Stimulated activated effector memory CD8-positive, alpha-beta T cell treated with anti-CD3 and anti-CD28 coated beads, Interleukin-12 subunit alpha, Interleukin-12 subunit beta, amount 100 ng/mL, for 72 hours (primary cell): ENCODE measurements around the gene CRX.
"Not testable (repeated sequence)": the region's sequence is repeated elsewhere in the genome, so short reads cannot be mapped to it uniquely, and the experiment has no call there.

ENCODE experiments used
- ATAC-seq: fragments of 150-1000 bp; cut with Tn5 transposase; 2 replicates; pipeline ENCODE4 v1.10.0; 2021
- DNase-seq, 2 donors: peaks; one replicate each; pipeline ENCODE4 v3.0.0; 2021 to 2022; ENCODE audit warnings: low spot score in 2 of 2
- H3K27ac Mint-ChIP-seq: one replicate; pipeline ENCODE4 v1.8.0; 2022; ENCODE audit warnings: mild to moderate bottlenecking, mixed read lengths
- H3K36me3 Mint-ChIP-seq: one replicate; pipeline ENCODE4 v1.8.0; 2022; ENCODE audit warnings: mild to moderate bottlenecking, mixed read lengths
- H3K4me1 Mint-ChIP-seq: one replicate; pipeline ENCODE4 v1.8.0; 2022; ENCODE audit warnings: mixed read lengths
- H3K4me3 Mint-ChIP-seq: one replicate; pipeline ENCODE4 v1.8.0; 2022; ENCODE audit warnings: mild to moderate bottlenecking, mixed read lengths
- H3K9me3 Mint-ChIP-seq: one replicate; pipeline ENCODE4 v1.8.0; 2022; ENCODE audit warnings: mixed read lengths

The CRX gene

DNA sequence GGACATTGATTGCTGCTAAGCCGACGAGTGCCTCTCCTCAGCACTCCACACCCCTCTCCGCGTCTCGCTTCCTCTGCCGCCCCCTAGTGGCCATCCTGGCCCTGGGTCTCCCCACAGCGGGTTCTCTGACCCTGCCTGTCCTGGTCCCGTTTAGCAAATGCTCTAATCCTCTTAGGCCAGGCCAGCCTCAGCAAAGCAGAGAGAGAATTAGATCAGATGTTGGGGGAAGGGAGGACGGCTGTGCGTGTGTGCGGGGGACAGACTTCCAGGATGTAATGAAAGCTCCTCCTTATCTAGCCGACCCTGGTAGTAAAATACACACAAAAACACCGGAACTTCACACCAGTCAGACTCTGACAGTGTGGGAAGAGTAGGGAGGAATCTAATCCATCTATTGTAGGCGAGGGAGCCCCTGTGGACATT is 41.8 kb downstream of the CRX start:
- Mint-ChIP-seq H3K36me3 (no peaks in the 10 kb centered on the region), H3K4me3 (no peak overlapping the region), H3K9me3 (no peaks in the 10 kb centered on the region), H3K4me1 (no peaks in the 10 kb centered on the region), H3K27ac (no peak overlapping the region)
- ATAC-seq (peak; percentile 92), DNase-seq (peak; percentile 88 to 93)

DNA sequence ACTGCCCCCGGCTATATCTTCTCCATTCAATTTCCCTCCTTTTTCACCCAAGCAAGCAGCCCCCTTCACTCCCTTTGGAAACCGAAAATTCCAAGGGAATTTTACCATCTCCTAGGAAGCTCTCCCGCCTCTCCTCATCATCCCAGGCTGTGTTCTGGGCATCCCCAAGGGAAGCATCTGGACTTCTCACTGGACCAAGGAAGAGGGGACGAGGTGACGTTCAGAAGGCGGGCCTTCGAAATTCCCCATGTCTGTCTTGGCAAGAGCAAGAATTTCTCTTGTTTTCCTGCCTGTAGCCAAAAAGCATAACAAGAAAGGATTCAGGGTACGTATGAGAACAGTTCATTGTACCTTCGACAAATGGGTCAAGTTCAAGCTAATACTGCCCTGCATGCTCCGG is 43.4 kb downstream of the CRX start:
- DNase-seq, result no peak
- Mint-ChIP-seq H3K4me1 (peaks cover 5% of the 10 kb centered on the region), H3K4me3 (no peak overlapping the region), H3K36me3 (no peaks in the 10 kb centered on the region), H3K27ac (no peak overlapping the region), H3K9me3 (no peaks in the 10 kb centered on the region)
- no peak for ATAC-seq

DNA sequence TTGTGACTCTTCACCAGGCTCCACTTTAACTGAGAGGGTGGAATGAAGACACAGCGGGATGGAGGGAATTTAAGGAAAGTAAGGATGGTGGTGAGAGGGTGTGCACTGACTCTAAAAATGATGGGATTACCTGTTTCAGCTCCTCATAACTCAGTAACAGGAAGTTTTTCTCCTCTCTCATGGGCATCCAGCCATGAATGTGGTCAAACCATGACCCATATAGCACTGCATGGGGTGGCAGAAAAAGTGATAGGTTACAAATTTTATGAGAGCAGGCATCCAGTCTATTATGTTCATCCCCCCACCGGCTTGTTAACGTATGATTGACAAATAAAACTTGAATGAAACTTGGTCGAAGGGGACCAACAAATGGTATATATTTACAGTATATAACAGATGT is 57.2 kb downstream of the CRX start:
- no peak overlapping the region for H3K27ac Mint-ChIP-seq
- no peaks in the 10 kb centered on the region for H3K4me1 Mint-ChIP-seq

DNA sequence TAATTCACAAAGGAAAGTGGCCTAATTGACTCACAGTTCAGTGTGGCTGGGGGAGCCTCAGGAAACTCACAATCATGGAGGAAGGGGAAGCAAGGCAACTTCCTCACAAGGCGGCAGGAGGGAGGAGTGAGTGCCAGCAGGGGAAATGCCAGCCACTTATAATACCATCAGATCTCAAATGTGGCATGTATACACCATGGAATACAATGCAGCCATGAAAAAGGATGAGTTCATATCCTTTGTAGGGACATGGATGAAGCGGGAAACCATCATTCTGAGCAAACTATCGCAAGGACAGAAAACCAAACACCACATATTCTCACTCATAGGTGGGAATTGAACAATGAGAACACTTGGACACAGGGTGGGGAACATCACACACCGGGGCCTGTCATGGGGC is 57.6 kb downstream of the CRX start:
- DNase-seq, H3K27ac Mint-ChIP-seq, ATAC-seq, H3K36me3 Mint-ChIP-seq, H3K9me3 Mint-ChIP-seq, H3K4me1 Mint-ChIP-seq, H3K4me3 Mint-ChIP-seq: not testable (repeated sequence)

More for the DNA sequence above, 57.2 kb downstream of the CRX start:
- no peaks in the 10 kb centered on the region for H3K36me3 Mint-ChIP-seq
- ATAC-seq (no peak), DNase-seq (no peak)
- peaks cover 2% of the 10 kb centered on the region for H3K9me3 Mint-ChIP-seq
- H3K4me3 Mint-ChIP-seq, result no peak overlapping the region

DNA sequence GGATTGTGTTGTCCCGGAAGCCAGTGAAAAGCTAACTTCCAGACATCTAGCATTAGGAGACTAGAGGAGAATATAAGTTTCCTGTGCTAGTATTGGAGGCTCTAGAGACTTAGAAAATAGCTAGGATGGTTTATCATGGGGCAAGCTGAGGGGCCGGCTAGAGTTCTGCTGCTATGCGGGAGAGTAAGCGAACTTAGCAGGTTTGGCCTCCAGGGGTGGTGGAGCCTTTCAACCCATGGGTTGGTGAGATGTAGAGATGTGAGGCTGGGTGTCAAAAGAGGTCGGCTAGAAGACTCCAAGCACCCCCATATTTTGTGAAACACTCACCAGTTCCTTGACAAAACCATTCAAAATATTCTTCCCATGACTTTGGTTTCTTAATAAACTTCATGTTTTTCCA is 60.0 kb downstream of the CRX start:
- no peak overlapping the region for H3K4me3 Mint-ChIP-seq
- peaks cover 6% of the 10 kb centered on the region for H3K4me1 Mint-ChIP-seq
- DNase-seq, result no peak

DNA sequence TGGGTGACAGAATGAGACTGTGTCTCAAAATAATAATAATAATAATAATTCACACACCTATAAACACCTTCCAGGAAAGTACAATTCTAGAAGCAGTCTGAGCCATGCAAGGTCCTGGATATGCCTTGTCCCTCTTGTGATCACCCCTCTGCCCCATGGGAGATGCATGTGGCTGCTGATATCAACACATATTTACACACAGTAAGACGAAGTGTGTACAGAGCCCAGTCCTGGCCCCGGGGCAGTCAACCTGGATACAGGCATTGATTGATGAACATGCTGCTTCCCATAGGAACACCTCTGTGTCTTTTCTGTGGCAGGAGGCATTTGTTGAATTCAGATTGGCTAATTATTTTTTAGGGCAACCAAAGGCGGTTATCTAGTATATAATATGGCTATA is 61.2 kb downstream of the CRX start:
- H3K4me3 Mint-ChIP-seq, result no peak overlapping the region
- no peak for ATAC-seq
- no peaks in the 10 kb centered on the region for H3K36me3 Mint-ChIP-seq
- no peak overlapping the region for H3K27ac Mint-ChIP-seq
- peaks cover 6% of the 10 kb centered on the region for H3K4me1 Mint-ChIP-seq
- DNase-seq, result no peak
- H3K9me3 Mint-ChIP-seq, result peaks cover 2% of the 10 kb centered on the region

More for the DNA sequence above, 60.0 kb downstream of the CRX start:
- Mint-ChIP-seq H3K9me3 (peaks cover 2% of the 10 kb centered on the region), H3K27ac (no peak overlapping the region), H3K36me3 (no peaks in the 10 kb centered on the region)
- no peak for ATAC-seq

DNA sequence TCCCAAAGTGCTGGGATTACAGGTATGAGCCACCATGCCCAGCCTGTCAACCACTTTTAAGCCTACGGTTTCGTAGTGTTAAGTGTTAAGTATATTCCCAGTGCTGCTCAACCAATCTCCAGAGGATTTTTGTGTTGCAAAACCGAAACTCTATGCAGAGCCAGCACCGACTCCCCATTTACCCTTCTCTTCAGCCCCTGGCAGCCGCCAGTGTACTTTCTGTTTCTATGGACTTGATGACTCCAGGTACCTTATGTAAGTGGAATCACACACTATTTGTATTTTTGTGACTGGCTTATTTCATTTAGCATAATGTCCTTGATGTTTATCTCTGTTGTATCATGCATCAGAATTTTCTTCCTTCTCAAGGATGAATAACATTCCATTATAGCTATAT is 63.3 kb downstream of the CRX start:
- Mint-ChIP-seq H3K9me3 (no peaks in the 10 kb centered on the region), H3K4me3 (no peak overlapping the region)
- no peak for ATAC-seq

DNA sequence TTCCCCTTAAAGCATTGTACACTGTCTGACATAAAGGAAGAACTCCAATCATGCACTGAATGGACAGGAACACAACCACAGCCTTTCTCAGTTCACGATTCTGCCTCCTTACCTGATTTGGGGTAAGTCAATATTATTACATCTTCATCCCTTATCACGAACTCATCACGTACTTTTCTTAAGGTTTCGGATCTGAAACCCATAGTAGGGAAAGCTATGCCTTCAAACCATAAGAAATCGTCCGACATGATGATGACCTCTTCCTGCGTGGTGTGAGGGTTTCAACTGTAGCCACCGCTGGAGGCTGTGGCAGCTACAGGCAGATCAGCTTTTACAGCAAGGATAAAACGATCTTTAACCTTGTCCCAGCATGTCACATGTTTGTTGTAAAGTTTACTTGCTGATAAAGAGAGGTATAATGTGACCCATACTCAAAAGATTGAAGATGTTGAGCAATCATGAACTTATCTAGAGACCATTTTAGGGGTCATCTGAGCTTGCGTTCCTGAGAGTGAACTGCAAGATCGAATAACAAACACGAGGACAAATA is 64.3 kb downstream of the CRX start, which contains the start of gene SULT2A1:
Gene SULT2A1, minus strand, starts transcription at position 306 of the 550 bp plus-strand sequence. Its CDS starts 58 bp downstream, at position 248.
- H3K9me3 Mint-ChIP-seq, result no peaks in the 10 kb centered on the region
- H3K4me3 Mint-ChIP-seq, result no peak within 1 kb of the TSS
- no peak within 1 kb of the TSS for H3K27ac Mint-ChIP-seq
- DNase-seq (no peak), ATAC-seq (no peak)
- H3K36me3 Mint-ChIP-seq, result no peaks in the 10 kb centered on the region
- H3K4me1 Mint-ChIP-seq, result peaks cover 6% of the 10 kb centered on the region

More for the DNA sequence above, 63.3 kb downstream of the CRX start:
- H3K4me1 Mint-ChIP-seq, result peaks cover 6% of the 10 kb centered on the region
- no peak for DNase-seq
- H3K27ac Mint-ChIP-seq, result no peak overlapping the region
- no peaks in the 10 kb centered on the region for H3K36me3 Mint-ChIP-seq

DNA sequence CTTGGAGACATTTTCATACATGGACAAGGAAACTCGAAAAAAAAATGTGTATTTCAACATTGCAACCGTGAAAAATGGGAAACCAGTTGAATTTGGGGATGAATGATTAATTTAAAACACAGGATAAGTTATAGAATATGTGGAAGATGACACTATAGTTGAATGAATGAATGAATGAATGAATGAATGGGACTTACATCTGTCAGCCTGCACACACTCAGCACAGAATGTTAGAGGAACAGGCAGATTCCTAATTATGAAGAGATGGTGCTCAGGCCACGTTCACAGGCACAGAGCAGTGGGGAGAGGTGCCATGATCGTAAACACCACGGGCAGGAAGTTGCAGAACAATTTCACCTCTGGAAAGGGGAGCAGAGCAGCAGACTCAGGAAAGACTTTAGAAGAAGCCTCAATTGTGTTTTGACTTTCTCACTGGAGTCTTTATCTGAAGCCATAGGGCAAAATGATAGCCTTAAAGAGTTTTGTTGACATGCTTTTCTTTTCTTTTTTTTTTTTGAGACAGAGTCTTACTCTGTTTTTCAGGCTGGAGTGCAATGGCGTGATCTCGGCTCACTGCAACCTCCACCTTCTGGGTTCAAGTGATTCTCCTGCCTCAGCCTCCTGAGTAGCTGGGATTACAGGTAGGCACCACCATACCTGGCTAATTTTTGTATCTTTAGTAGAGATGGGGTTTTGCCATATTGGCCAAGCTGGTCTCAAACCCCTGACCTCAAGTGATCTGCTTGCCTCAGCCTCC is 69.3 kb downstream of the CRX start:
- DNase-seq (no peak), ATAC-seq (no peak)
- Mint-ChIP-seq H3K4me1 (no peaks in the 10 kb centered on the region), H3K9me3 (no peaks in the 10 kb centered on the region), H3K27ac (no peak overlapping the region), H3K4me3 (no peak overlapping the region), H3K36me3 (no peaks in the 10 kb centered on the region)

DNA sequence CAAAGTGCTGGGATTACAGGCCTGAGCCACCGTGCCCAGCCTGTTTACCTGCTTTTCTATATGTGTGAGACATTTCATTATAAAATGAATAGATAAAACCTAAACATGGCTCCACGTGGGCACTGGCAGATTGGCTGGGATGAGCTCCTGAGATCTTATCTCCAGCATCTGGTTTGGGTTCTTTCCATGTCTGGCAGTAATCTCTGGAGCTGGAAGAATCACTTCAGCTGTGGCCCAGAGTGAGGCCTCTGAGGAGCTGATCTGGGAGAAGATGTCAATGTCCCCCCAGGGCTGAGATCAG is 69.8 kb downstream of the CRX start:
- Mint-ChIP-seq H3K27ac (no peak overlapping the region), H3K4me3 (no peak overlapping the region), H3K36me3 (no peaks in the 10 kb centered on the region), H3K9me3 (no peaks in the 10 kb centered on the region), H3K4me1 (no peaks in the 10 kb centered on the region)
- DNase-seq (no peak), ATAC-seq (no peak)

DNA sequence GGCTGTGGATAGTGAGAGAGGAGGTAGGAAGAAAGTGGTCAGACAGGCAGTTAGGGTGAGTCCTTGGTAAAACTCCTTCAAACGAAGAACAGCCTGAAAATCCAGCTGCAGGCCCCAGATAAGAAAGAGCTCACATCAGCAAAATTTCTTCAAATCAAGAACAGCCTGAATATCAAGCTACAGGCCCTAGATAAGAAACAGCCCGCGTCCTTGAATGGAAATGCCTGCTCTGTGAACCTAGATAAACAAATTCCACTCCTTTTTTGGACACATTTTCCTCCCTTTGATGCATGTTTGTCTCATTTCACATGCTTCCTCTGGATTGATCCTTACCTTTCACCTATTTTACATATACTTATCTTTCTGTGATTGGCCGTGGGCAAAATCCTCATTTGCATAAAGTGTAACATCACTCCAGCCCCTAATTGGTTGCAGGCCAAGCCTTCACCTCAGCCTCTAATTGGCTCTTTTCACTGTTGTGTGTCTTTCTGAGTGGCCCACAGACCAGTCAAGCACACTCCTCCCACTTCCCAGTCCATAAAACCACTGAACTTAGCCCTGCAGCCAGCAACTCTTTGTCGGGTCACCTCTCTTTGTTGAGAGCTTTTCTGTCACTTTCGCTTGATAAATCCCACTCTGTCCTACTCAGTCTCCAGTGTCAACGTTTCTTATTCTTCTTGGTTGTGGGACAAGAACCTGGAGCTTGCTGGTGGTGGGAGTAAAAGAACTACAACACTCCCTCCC is 70.4 kb downstream of the CRX start:
- Mint-ChIP-seq H3K9me3 (no peaks in the 10 kb centered on the region), H3K27ac (no peak overlapping the region), H3K4me1 (no peaks in the 10 kb centered on the region), H3K4me3 (no peak overlapping the region), H3K36me3 (no peaks in the 10 kb centered on the region)
- ATAC-seq (no peak), DNase-seq (no peak)
